HFF-Myc (cell line): ENCODE results near the gene FOXN3.

Experiments used
- DNase-seq: peaks from one replicate; pipeline ENCODE4 v3.0.0-alpha.2; 2011; ENCODE audit warnings: low read depth; ENCODE audit errors: extremely low read depth
- H3K4me3 ChIP-seq: replicated peaks from 2 replicates; pipeline ENCODE4 v1.5.1; 2011; ENCODE audit warnings: low read depth, mild to moderate bottlenecking, control low read depth, low read length
- TF ChIP-seq, protein P1 (sequence below): IDR thresholded peaks from 2 replicates; pipeline ENCODE4 v1.5.1; 2012; ENCODE audit warnings: mild to moderate bottlenecking, low read depth, low read length, control low read depth; ENCODE audit errors: missing control alignments

FOXN3 gene

DNA sequence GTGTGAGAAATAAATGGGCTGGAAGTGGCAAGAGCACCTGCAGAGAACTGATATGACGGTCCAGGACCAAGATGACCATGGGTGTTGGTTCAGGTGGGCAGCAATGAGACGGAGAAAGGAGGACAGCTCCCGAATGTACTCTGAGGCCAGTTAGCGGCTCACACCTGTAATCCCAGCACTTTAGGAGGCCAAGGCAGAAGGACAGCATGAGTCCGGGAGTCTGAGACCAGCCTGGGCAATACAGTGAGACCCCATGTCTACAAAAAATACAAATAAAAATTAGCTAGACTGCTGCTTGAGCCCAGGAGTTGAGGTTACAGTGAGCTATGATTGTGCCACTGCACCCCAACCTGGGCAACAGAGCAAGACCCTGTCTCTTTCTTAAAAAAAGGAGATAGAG, 60.1 kb downstream of the FOXN3 start:
- DNase-seq = no peak
- TF ChIP-seq, protein P1, sequence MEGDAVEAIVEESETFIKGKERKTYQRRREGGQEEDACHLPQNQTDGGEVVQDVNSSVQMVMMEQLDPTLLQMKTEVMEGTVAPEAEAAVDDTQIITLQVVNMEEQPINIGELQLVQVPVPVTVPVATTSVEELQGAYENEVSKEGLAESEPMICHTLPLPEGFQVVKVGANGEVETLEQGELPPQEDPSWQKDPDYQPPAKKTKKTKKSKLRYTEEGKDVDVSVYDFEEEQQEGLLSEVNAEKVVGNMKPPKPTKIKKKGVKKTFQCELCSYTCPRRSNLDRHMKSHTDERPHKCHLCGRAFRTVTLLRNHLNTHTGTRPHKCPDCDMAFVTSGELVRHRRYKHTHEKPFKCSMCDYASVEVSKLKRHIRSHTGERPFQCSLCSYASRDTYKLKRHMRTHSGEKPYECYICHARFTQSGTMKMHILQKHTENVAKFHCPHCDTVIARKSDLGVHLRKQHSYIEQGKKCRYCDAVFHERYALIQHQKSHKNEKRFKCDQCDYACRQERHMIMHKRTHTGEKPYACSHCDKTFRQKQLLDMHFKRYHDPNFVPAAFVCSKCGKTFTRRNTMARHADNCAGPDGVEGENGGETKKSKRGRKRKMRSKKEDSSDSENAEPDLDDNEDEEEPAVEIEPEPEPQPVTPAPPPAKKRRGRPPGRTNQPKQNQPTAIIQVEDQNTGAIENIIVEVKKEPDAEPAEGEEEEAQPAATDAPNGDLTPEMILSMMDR = no peak
- no peak overlapping the region for H3K4me3 ChIP-seq

DNA sequence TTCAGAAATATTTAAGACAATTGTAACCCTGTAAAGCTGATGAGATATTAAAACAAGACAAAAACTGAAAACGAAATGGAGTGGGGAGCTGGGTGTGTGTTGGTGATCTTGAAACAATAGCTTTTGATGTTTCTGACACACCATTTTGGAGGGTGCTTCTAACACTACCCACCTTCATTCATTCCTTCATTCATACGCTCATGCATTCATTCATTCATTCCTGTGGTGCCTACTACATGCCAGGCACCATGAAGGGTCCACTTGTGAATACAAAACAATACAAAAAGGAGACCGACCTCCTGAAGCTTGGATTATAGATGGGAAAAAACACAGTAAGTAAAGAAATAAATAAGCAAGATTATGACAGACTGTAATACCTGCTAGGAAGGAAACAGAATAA, 60.5 kb downstream of the FOXN3 start:
- no peak overlapping the region for H3K4me3 ChIP-seq
- DNase-seq = no peak
- TF ChIP-seq, protein P1 = no peak

DNA sequence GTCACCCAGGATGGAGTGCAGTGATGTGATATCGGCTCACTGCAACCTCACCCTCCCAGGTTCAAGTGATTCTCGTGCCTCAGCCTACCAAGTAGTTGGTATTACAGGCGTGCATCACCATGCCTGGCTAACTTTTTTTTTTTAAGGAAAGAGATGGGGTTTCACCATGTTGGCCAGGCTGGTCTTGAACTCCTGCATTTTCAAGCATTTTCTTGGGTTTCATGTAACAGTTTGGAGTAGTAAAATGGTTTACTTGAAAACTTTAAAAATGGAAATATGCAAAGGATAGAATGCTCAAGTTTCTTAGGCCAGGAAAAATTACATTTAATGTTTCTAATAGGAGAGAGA, 63.3 kb downstream of the FOXN3 start:
- DNase-seq = no peak
- TF ChIP-seq, protein P1 = no peak
- no peak overlapping the region for H3K4me3 ChIP-seq

DNA sequence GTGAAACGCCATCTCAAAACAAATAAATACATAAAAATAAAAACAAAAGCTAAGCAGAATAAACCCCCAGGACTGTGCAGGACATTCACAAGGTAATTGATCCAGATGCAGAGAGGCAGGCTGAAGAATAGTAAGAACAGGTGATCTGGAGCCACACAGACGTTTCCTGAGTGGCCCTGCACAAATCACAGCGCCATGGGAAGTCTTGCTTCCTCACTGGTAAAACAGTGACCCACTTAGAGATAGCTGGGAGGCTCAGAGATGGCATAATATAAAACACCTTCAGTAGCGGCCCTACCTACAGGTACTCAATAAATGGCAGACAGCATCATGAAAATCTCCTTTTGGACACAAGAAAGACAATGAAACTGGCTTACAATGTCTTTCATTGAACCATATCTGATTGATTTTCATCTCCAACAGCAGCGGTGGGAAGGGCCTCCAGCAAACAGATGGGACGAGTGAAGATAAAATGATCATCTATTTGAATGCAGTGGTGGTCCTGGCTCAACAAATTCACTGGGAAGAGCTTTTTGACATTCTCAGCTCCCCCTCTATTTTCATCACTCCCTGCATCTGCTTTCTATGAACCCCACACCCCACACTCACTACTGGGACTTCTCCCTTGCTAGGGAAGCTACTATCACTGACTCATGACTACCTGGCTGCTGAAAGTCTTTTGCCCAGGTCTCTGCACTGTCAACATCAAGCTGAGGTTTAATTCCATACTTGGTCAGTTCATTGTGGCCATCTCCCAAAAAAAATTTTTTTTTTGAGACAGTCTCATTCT, 63.9 kb downstream of the FOXN3 start:
- no peak for DNase-seq
- H3K4me3 ChIP-seq = no peak overlapping the region
- TF ChIP-seq, protein P1 = no peak

DNA sequence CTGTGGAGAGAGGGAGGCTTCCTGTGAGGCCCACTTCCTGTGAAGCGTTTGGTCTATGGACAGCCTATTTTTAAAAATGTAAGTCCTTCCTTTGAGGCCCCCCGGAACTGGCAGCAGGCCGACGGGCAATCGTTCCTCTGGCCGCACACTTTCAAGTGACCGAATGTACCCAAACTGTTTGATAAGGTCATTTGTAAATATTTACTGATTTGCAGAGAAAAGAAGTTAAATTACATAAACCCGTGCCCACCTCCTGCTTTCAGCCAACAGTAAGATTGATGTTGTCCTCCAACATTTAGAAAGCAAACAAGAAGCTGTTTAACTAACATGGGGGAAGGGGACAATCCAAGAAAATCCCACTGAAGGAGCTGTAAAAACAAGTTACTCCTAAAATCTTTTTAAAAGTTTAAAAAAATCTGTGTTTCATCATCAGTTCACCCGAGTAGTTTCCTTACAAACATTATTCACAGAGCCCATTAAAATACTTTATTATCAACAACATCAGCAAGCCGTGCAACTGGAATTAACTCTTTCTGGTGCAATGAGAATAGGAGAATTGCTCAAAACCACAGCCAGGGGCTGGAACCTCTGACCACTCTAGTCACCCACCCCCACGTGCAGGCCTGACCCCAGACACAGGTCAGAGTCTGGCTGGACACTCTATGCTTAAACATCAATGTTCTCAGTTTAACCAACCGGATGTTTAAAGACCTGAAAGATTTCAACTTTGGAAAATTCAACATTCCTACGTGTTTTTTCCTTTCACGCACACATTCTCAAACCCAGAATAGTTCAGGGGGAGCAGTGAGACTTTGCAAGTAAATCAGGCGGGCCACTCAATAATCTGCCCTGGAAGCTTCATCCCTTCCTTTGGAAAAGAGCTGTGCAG, 65.3 kb downstream of the FOXN3 start:
- no peak for DNase-seq
- TF ChIP-seq, protein P1 = no peak
- H3K4me3 ChIP-seq = no peak overlapping the region

DNA sequence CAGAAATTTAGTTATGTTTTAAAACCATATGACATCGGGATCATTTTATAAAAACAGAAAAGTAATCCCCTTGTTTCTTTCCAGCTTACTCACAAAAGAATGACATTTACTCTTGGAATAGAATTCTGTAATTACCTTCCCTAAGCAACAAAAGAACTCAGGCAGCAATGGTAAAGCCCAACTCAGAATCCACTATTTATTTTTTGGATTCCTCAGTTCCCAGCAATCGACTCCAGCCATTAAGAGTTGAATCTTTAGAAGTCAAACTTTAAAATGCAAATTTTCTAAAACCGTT, 65.9 kb downstream of the FOXN3 start:
- TF ChIP-seq, protein P1 = no peak
- no peak for DNase-seq

More for the DNA sequence above, 65.9 kb downstream of the FOXN3 start:
- H3K4me3 ChIP-seq = no peak overlapping the region
